Colon (tissue), 2 donors: ENCODE measurements around the gene OR2J2.
"Not testable (repeated sequence)": the region's sequence is repeated elsewhere in the genome, so short reads cannot be mapped to it uniquely, and the experiment has no call there.

Experiments used
- FAIRE-seq: peaks from 2 replicates; lab custom pipeline; 2012; peaks lifted over from hg19 to GRCh38; lab: Jason Lieb, UNC
- donor health status: control.
- donor health status: control.

Gene OR2J2

GRCh38 chr6:29170607-29171006 is at the start of gene OR2J2:
TSS of gene OR2J2 (plus strand) at chr6:29170907. CDS start at chr6:29173636, 2,729 bp downstream.
- FAIRE-seq: not testable (repeated sequence)

DNA sequence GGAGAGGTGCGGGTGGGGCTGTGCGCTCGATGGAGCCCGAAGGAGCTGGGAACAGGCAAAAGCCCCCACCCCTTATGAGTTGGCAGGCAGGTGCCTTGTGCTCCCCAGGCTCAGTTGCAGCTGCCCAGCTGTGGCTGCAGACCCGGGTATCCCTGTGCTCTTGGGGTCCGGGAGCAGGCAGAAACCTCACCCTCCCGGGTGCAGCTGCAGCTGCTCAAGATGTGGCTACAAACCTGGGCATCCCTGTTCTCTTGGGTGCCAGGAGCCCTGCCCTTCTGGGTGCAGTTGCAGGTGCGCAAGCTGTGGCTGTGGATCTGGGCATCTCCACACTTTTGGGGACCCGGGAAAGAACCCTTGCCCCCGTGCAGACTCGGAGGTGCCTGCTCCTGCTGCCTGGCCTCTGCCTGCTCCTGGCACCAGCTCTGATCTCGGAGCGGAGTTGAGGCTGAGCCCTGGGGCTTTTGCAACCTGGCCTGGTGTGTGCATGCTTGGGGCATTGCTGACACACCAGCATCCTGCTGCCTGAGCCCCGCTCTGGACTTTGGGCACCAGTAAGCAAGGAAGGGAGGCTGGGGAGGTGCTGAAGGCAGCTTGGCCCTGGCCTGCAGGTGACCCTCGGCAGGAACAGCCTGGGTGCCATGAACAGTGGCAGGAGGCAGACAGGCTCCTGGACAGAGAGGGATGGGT is 41.2 kb upstream of the OR2J2 start:
- no peak for FAIRE-seq

- FAIRE-seq: no peak
Observed at GRCh38 chr6:29130644-29131043, 40.1 kb upstream of the OR2J2 start.

DNA sequence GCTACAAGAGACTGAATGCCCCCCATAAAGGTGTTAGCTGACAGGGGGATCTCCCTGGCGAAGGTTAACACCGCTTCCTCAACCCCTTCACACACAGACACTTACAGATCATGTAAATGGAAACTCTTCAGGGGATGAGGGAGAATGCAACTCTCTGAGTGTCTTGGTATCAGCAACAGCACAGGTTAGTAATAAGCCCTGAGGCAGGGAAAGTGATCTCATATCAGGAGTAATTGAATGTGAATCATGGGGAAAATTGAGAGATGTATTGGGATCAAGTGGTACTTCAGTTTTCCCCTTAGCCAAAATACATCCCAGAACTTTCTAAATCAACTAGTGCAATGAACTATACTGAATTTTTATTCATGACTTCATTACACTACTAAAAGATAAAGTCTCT is 39.0 kb upstream of the OR2J2 start:
- FAIRE-seq: no peak

DNA sequence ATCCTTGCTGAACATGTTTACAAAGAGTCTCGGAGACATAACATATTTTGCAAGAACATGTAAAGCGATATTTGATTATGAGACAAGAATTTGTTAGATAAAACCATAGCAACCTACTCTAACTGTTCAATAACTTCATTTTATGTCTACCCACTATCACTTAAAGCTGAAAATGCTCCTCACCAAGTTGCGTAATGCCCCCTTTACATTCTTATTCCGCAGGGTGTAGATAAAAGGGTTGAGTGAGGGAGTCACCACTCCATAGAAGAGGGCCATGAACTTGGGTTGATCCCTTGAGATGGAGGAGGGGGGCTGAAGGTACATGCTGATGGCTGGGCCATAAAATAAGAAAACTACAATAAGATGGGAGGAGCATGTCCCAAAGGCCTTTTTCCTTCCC is 33.0 kb upstream of the OR2J2 start:
- FAIRE-seq: no peak

DNA sequence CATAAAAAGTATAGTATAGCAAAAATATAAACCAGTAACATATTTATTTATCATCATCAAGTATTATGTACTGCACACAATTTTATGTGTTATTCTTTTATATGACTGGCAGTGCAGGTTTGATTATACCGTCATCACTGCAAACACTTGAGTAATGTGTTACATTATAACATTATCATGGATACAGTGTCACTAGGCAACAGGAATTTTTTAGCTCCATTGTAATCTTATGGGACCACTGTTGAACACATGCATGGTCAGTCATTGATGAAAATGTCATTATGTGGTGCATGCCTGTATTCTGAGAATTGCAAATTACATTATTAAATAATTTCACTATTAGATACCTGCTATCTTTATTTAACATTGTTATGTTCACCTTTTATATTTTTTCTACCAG is 29.1 kb upstream of the OR2J2 start:
- no peak for FAIRE-seq

GRCh38 chr6:29142309-29142708 is 28.4 kb upstream of the OR2J2 start:
- FAIRE-seq: no peak

DNA sequence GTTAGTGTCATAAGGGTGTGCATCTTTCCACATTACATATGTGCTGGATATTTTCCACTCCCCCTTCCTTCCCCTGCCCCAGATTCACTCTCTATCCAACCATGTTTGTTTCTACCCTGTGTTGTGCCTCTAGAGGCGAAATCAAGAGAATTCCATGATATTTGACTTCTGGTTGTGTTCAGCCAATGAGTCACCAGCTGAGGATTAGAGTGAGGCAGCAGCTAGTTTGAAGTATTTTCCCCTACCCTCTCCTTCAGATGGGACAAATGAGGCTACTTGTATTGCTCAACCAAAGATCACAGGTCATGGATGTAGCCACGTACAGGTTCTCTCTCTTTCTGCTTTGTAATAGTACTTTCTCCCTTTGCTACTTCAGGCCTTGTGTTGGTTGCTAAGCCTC is 24.5 kb upstream of the OR2J2 start:
- FAIRE-seq: no peak

GRCh38 chr6:29147074-29147473 is 23.6 kb upstream of the OR2J2 start:
- FAIRE-seq: no peak

GRCh38 chr6:29149444-29149843 is 21.3 kb upstream of the OR2J2 start:
- not testable (repeated sequence) for FAIRE-seq

- no peak for FAIRE-seq
Observed at GRCh38 chr6:29153083-29153482, 17.6 kb upstream of the OR2J2 start.

DNA sequence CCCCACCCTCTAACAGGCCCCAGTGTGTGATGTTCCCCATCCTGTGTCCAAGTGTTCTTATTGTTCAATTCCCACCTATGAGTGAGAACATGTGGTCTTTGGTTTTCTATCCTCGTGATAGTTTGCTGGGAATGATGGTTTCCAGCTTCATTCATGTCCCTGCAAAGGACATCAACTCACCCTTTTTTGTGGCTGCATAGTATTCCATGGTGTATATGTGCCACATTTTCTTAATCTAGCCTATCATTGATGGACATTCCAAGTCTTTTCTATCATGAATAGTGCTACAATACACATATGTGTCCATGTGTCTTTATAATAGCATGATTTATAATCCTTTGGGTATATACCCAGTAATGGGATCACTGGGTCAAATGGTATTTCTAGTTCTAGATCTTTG is 15.5 kb upstream of the OR2J2 start:
- FAIRE-seq: not testable (repeated sequence)

DNA sequence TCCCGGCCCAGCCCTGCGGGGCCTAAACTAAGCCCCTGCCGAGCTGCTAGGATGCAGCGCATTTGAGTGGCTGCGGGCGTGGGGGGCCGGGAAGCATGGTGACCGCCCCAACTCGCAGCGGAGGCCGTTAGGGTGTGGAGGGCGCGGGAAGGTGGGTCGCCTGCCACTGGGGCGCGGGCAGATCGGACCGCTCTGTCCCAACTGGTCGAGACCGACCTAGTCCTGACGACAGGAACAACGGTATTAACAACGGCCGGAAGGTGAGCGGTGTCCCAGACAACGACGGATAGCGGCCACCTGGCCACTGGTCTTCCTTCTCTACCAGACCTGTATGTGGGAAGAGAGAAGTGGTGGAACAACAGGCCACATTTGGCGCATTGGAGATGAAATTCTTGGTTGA is 10.8 kb upstream of the OR2J2 start:
- not testable (repeated sequence) for FAIRE-seq

DNA sequence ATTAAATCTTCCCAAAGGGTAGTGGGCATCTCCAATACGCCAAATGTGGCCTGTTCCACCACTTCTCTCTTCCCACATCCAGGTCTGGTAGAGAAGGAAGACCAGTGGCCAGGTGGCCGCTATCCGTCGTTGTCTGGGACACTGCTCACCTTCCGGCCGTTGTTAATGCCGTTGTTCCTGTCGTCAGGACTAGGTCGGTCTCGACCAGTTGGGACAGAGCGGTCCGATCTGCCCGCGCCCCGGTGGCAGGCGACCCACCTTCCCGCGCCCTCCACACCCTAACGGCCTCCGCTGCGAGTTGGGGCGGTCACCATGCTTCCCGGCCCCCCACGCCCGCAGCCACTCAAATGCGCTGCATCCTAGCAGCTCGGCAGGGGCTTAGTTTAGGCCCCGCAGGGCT is 5.1 kb upstream of the OR2J2 start:
- FAIRE-seq: not testable (repeated sequence)

- no peak for FAIRE-seq
Observed at GRCh38 chr6:29171736-29172135, 1.0 kb downstream of the OR2J2 start.

- no peak for FAIRE-seq
Observed at GRCh38 chr6:29183594-29183993, 12.9 kb downstream of the OR2J2 start.

GRCh38 chr6:29188659-29189058 is 18.0 kb downstream of the OR2J2 start:
- not testable (repeated sequence) for FAIRE-seq

GRCh38 chr6:29200767-29201662 is 30.3 kb downstream of the OR2J2 start:
- no peak for FAIRE-seq

DNA sequence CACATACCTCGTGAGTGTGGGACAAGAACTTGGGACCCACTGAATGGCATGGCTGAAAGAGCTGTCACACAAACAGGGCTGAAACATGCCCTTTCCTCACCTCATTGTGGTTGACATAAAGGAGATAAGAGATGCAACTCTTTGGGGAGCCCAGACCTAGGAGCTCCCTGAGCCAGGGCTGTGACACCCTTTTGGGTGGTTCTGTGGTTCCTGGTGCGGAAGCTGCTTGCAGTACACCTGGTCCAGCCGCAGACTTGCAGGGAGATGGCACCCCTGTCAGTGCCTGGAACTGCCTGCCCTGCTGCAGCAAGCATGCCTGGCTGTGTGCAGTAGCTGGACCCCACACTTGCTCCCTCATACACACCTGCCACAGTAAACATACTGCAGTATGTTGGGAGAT is 31.3 kb downstream of the OR2J2 start:
- no peak for FAIRE-seq

DNA sequence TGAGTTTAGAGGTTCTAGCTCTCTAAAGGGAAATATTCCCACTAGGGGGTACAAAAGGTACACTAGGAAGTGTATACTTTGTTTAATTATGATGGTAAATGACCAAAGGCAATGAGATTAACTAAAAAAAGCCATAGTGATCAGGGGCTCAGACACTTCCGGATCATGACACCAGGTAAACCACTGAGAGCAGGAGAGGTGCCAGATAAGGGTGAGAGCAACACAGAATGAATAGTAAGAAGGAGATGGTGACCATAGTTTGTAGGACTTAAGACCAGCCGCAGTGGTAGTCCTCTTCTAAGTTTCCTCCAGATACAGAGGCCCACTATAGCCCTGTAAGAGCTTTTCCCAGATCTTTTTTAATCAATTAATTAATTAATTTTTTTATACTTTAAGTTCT is 40.8 kb downstream of the OR2J2 start:
- FAIRE-seq: no peak

DNA sequence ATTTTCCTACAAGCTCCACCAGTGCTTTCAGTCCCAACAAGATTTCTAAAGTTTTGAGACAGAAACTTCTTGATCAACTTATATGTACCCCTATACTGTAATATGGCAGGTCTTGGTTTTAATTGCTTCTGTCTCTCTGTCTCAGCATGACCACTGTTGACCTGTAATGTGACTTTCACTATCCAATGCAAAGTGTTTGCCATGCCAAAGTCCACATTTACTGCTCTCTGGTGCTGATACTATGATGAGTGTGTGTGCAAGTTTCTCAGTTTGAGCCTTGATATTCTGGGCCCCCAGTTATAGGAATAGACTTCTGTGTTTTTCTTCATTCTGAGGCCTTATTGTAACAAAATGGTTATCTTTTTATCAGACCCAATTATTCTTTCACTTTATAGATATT is 45.8 kb downstream of the OR2J2 start:
- FAIRE-seq: no peak

DNA sequence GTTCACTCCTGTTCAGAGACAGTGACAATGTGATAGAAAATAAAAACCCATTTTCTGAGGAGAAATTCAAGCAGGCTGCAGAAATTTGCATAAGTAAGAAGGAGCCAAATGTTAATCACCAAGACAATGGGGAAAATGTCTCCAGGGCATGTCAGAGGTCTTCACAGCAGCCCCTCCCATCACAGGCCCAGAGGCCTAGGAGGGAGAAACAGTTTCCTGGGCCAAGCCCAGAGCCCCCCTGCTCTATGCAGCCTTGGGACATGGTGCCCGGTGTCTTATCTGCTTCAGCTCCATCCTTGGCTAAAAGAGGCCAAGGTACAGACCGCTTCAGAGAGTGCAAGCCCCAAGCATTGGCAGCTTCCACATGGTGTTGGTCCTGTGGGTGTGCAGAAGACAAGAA is 46.5 kb downstream of the OR2J2 start:
- not testable (repeated sequence) for FAIRE-seq

DNA sequence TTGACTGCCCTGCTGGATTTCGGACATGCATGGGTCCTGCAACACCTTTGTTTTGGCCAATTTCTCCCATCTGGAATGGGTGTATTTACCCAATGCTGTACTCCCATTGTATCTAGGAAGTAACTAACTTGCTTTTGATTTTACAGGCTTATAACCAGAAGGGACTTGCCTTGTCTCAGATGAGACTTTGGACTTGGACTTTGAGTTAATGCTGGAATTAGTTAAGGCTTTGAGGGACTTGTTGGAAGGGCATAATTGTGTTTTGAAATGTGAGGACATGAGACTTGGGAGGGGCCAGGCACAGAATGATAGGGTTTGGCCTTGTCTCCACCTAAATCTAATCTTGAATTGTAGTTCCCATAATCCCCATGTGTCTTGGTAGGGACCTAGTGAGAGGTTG is 47.3 kb downstream of the OR2J2 start:
- FAIRE-seq: not testable (repeated sequence)
